ENCODE data around the gene SEPHS1. TPM values are rescaled to one million over a fixed set of nuclear protein-coding genes. Genes with fewer than 3 reads are reported as not detected.
A peak's percentile ranks its signal among the peaks of the same experiment; 100 is the strongest.

Gene SEPHS1
- total RNA-seq, 1 experiment from 2014 or later, result 509 TPM

DNA sequence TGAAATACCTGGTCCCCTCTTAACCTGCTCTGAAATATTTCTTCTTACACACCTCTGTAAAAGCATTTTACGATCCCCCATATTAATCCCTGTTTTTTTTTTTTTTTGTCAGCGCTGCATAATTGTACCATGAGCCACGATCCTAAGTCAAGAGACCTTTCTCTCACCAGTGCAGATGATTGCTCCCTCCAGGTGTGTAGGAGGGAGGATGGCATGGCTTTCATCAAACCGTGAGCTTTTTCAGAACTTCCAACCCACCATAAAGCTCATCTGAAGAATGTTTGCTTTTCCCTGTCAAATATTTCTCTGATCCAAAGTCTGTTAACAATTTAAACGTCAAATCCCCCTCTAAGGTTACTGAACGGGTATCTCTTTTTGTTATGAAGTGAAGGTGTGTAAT lies 28.2 kb upstream of the SEPHS1 start (continued):
- TF ChIP-seq GRHL2 (CRISPR knock-in tag; IDR thresholded peaks at IDR 0.05; ENCODE audit: insufficient replicate concordance, severe bottlenecking) (no peak), ZNF121 (CRISPR knock-in tag; IDR thresholded peaks at IDR 0.05) (no peak), KAT7 (CRISPR knock-in tag; IDR thresholded peaks at IDR 0.05; ENCODE audit: borderline replicate concordance) (no peak), MYBL2 (CRISPR knock-in tag; IDR thresholded peaks at IDR 0.05) (no peak)
- TF ChIP-seq, protein P1, sequence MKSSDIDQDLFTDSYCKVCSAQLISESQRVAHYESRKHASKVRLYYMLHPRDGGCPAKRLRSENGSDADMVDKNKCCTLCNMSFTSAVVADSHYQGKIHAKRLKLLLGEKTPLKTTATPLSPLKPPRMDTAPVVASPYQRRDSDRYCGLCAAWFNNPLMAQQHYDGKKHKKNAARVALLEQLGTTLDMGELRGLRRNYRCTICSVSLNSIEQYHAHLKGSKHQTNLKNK (CRISPR knock-in tag; IDR thresholded peaks at IDR 0.05), result no peak

DNA sequence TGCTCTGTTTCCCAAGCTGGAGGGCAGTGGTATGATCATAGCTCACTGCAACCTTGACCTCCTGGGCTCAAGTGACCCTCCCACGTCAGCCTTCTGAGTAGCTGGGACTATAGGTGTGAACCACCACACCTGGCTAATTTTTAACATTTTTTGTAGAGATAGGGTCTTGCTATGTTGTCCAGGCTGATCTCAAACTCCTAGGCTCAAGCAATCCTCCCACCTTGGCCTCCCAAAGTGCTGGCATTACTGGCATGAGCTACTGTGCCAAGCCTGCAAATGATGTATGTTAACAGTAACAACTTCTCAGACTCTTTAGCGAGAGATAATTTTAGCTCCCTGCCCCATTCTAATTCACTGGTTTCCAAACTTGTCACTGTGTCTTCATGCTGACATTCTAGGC lies 27.7 kb upstream of the SEPHS1 start:
- TF ChIP-seq ZNF121 (CRISPR knock-in tag; IDR thresholded peaks at IDR 0.05), result peak; percentile 58; the same call in 1 of the 2 replicates
- TF ChIP-seq, protein P2, sequence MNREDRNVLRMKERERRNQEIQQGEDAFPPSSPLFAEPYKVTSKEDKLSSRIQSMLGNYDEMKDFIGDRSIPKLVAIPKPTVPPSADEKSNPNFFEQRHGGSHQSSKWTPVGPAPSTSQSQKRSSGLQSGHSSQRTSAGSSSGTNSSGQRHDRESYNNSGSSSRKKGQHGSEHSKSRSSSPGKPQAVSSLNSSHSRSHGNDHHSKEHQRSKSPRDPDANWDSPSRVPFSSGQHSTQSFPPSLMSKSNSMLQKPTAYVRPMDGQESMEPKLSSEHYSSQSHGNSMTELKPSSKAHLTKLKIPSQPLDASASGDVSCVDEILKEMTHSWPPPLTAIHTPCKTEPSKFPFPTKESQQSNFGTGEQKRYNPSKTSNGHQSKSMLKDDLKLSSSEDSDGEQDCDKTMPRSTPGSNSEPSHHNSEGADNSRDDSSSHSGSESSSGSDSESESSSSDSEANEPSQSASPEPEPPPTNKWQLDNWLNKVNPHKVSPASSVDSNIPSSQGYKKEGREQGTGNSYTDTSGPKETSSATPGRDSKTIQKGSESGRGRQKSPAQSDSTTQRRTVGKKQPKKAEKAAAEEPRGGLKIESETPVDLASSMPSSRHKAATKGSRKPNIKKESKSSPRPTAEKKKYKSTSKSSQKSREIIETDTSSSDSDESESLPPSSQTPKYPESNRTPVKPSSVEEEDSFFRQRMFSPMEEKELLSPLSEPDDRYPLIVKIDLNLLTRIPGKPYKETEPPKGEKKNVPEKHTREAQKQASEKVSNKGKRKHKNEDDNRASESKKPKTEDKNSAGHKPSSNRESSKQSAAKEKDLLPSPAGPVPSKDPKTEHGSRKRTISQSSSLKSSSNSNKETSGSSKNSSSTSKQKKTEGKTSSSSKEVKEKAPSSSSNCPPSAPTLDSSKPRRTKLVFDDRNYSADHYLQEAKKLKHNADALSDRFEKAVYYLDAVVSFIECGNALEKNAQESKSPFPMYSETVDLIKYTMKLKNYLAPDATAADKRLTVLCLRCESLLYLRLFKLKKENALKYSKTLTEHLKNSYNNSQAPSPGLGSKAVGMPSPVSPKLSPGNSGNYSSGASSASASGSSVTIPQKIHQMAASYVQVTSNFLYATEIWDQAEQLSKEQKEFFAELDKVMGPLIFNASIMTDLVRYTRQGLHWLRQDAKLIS (CRISPR knock-in tag; IDR thresholded peaks at IDR 0.05; ENCODE audit: borderline replicate concordance), result no peak

DNA sequence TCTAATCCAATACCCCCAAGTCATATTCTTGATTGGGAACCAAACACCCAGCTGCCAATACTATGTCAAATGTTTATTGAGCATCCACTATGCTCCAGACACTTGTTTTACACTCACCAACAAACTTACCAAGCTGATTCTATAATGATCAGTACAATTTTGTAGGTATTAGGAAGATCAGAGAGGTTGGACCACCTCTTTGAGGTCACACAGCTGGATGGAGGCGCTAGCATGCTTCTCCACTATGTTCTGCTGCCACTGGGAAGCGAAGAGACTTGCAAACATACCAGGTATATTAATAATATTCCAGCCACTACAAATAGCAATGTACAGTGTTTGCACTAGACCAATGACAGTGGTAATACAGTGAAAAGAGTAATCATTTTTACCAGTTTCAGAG lies 25.6 kb upstream of the SEPHS1 start:
- no peak for DNase-seq (ENCODE audit: low spot score)
- Mint-ChIP-seq H3K27ac (no peak overlapping the region), H3K4me1 (peaks cover 6% of the 10 kb centered on the region; the same call in 1 of the 2 replicates), H3K4me3 (no peak overlapping the region), H3K9me3 (peaks cover 6% of the 10 kb centered on the region), H3K27me3 (ENCODE audit: low read depth) (no peaks in the 10 kb centered on the region), H3K36me3 (no peaks in the 10 kb centered on the region)
- CTCF ChIA-PET, result interaction anchor here (1.9 to 4.7 kb wide), 4 partner anchors 10 to 164 kb away, joined by 10 to 107 read pairs (median 58); no protein-coding TSS in a partner anchor
- TF ChIP-seq TP53 (CRISPR knock-in tag; IDR thresholded peaks at IDR 0.05) (no peak), JUN (CRISPR knock-in tag; IDR thresholded peaks at IDR 0.05) (no peak), ZNF317 (CRISPR knock-in tag; IDR thresholded peaks at IDR 0.05; ENCODE audit: borderline replicate concordance, low read depth) (no peak), ZNF423 (CRISPR knock-in tag; IDR thresholded peaks at IDR 0.05) (no peak)
- TF ChIP-seq, protein P3, sequence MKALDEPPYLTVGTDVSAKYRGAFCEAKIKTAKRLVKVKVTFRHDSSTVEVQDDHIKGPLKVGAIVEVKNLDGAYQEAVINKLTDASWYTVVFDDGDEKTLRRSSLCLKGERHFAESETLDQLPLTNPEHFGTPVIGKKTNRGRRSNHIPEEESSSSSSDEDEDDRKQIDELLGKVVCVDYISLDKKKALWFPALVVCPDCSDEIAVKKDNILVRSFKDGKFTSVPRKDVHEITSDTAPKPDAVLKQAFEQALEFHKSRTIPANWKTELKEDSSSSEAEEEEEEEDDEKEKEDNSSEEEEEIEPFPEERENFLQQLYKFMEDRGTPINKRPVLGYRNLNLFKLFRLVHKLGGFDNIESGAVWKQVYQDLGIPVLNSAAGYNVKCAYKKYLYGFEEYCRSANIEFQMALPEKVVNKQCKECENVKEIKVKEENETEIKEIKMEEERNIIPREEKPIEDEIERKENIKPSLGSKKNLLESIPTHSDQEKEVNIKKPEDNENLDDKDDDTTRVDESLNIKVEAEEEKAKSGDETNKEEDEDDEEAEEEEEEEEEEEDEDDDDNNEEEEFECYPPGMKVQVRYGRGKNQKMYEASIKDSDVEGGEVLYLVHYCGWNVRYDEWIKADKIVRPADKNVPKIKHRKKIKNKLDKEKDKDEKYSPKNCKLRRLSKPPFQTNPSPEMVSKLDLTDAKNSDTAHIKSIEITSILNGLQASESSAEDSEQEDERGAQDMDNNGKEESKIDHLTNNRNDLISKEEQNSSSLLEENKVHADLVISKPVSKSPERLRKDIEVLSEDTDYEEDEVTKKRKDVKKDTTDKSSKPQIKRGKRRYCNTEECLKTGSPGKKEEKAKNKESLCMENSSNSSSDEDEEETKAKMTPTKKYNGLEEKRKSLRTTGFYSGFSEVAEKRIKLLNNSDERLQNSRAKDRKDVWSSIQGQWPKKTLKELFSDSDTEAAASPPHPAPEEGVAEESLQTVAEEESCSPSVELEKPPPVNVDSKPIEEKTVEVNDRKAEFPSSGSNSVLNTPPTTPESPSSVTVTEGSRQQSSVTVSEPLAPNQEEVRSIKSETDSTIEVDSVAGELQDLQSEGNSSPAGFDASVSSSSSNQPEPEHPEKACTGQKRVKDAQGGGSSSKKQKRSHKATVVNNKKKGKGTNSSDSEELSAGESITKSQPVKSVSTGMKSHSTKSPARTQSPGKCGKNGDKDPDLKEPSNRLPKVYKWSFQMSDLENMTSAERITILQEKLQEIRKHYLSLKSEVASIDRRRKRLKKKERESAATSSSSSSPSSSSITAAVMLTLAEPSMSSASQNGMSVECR (CRISPR knock-in tag; IDR thresholded peaks at IDR 0.05; ENCODE audit: borderline replicate concordance), result no peak
- POLR2A ChIA-PET, result no interaction called here
- no peak for ATAC-seq

More for the DNA sequence above, 27.7 kb upstream of the SEPHS1 start:
- ChIA-PET CTCF (interaction anchor here (0.8 to 2.9 kb wide), 9 partner anchors 22 to 161 kb away, joined by 3 to 21 read pairs (median 5); no protein-coding TSS in a partner anchor), POLR2A (interaction anchor here (0.6 to 1.3 kb wide), 2 partner anchors 24 to 26 kb away, joined by 3 to 4 read pairs; no protein-coding TSS in a partner anchor)
- Mint-ChIP-seq H3K27ac (no peak overlapping the region), H3K9me3 (peaks cover 10% of the 10 kb centered on the region), H3K4me3 (no peak overlapping the region), H3K36me3 (no peaks in the 10 kb centered on the region), H3K4me1 (0 out of 2 replicates have a peak, but pooled peaks cover 6% of the 10 kb centered on the region), H3K27me3 (ENCODE audit: low read depth) (no peaks in the 10 kb centered on the region)
- no peak for ATAC-seq
- no peak for DNase-seq (ENCODE audit: low spot score)

DNA sequence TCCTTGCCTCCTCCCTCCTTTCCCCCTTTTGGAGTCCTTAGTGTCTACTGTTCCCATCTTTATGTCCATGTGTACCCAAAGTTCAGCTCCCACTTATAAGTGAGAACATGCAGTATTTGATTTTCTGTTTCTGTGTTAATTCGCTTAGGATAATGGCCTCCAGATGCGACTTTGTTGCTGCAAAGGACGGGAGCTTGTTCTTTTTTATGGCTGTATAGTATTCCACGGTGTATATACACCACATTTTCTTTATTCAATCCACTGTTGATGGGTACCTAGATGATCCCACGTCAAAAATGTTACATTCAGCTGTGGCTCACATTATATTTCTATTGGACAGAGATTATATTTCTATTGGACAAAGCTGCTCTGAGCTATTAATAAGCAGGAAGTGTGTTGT lies 24.4 kb upstream of the SEPHS1 start:
- ATAC-seq, result no peak
- TF ChIP-seq GTF2I (CRISPR knock-in tag; conservative IDR thresholded peaks at IDR 0.05) (peak; percentile 64; the same call in 1 of the 2 replicates), SMAD4 (CRISPR knock-in tag; IDR thresholded peaks at IDR 0.05) (no peak)
- ChIA-PET POLR2A (no interaction called here), CTCF (interaction anchor here (0.6 to 4.7 kb wide), 48 partner anchors 8 to 303 kb away, joined by 3 to 107 read pairs (median 5); partner anchors contain the start of gene PRPF18)
- no peak overlapping the region for H3K4me3 Mint-ChIP-seq
- H3K9me3 Mint-ChIP-seq, result peaks cover 4% of the 10 kb centered on the region
- no peak overlapping the region for H3K27ac Mint-ChIP-seq
- DNase-seq (ENCODE audit: low spot score), result no peak
- H3K27me3 Mint-ChIP-seq (ENCODE audit: low read depth), result no peaks in the 10 kb centered on the region
- H3K36me3 Mint-ChIP-seq, result no peaks in the 10 kb centered on the region
- peaks cover 9% of the 10 kb centered on the region; the same call in 1 of the 2 replicates for H3K4me1 Mint-ChIP-seq
